HG02970 (cell line): ENCODE measurements around the gene BMF.
"Not testable (repeated sequence)": the region's sequence is repeated elsewhere in the genome, so short reads cannot be mapped to it uniquely, and the experiment has no call there.

Experiments
- ATAC-seq: cut with Tn5 transposase; IDR thresholded peaks from one replicate; pipeline ENCODE4 v1.9.1; 2021; ENCODE audit warnings: mild to moderate bottlenecking, moderate library complexity, moderate number of reproducible peaks; ENCODE audit not compliant: unreplicated experiment, low FRiP score

The BMF gene, protein sequence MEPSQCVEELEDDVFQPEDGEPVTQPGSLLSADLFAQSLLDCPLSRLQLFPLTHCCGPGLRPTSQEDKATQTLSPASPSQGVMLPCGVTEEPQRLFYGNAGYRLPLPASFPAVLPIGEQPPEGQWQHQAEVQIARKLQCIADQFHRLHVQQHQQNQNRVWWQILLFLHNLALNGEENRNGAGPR

GRCh38 chr15:40108855-40109735 lies at the start of gene BMF:
BMF (minus strand) TSS chr15:40108879; CDS start chr15:40106086, 2,793 bp downstream.
- peak; percentile 55 for ATAC-seq

GRCh38 chr15:40157778-40158447 lies 49.2 kb upstream of the BMF start:
- no peak for ATAC-seq

GRCh38 chr15:40155270-40155910 lies 46.7 kb upstream of the BMF start:
- ATAC-seq, result no peak

DNA sequence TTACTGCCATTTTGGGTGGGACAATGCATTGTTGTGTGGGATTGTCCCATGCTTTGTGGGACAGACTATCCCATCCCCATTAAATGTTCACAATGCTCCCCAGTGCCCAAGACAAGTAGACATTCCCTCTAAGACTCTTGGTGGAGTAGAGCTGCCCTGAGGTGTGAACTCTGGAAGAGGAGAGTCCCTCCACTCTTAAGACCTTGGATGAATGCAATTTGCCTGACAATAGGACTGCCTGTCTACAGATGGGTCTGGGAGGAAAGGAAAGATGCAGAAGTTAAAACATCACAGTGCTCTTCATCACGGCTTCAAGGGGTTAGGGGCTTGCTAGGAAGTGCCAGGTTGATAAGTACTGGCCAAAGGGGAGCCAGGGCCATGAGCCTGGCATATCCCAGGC lies 46.1 kb upstream of the BMF start:
- ATAC-seq, result not testable (repeated sequence)

- ATAC-seq, result no peak
Measured at GRCh38 chr15:40151991-40152390, 43.3 kb upstream of the BMF start.

- ATAC-seq, result no peak
Measured at GRCh38 chr15:40151499-40151898, 42.8 kb upstream of the BMF start.

- ATAC-seq, result no peak
Measured at GRCh38 chr15:40150163-40150925, 41.7 kb upstream of the BMF start.

DNA sequence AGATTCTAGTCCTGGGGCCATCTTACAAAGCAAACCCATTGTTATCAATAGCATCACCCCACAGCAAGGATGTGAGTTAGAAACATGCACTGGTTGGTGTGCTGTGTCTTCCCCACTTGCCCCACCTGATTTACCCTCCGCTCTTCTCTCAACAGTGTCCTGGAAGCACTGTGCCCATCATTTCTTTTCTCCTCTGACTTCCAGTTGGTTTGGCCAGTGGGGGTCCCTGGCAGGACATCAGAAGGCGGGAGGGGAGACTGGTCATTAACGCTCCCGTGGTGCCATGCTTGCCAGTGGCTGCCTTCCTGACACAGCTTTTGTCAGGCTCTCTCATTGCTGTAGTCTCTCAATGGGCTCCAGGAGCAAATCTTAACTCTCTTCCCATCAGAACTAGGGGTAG lies 40.7 kb upstream of the BMF start:
- ATAC-seq, result no peak

GRCh38 chr15:40146037-40146436 lies 37.4 kb upstream of the BMF start:
- no peak for ATAC-seq

- no peak for ATAC-seq
Measured at GRCh38 chr15:40142428-40142827, 33.7 kb upstream of the BMF start.

GRCh38 chr15:40138201-40138570 lies 29.5 kb upstream of the BMF start:
- not testable (repeated sequence) for ATAC-seq

DNA sequence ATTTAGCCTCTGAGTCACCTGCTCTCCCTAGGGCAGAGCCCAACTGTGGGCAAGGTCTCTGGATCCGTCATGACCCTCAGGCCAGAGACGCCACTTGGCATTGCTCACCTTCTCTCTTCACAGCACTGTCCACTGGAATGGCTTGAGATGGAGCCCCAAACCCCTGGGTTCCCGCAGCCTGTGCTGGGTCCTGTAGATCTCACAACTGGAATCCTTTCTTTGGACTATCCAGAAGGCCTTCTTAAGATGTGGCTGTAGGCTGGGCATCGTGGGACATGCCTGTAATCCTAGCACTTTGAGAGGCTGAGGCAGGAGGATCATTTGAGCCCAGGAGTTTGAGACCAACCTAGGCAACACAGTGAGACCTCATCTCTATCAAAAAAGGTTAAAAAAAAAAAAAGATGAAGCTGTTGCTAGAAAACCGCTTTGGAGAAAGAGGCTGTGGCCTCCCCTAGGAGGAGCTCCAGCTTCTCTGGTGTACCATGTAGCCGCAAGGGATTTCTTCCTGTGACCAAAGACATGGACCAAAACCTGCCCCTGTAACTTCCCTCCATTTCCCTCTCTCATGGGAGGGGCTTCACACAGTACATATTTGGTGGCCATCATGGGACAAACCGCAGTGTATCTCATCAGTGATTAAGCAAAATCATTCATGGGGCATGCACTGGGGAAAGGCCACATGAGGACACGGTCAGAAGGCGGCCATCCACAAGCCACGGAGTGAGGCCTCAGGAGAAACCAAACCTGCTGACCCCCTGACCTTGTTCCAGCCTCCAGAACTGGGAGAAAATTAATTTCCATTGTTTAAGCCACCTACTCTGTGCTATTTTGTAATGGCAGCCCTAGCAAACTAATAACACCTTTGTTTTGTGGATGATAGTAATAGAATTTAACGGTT lies 28.9 kb upstream of the BMF start:
- ATAC-seq, result no peak

DNA sequence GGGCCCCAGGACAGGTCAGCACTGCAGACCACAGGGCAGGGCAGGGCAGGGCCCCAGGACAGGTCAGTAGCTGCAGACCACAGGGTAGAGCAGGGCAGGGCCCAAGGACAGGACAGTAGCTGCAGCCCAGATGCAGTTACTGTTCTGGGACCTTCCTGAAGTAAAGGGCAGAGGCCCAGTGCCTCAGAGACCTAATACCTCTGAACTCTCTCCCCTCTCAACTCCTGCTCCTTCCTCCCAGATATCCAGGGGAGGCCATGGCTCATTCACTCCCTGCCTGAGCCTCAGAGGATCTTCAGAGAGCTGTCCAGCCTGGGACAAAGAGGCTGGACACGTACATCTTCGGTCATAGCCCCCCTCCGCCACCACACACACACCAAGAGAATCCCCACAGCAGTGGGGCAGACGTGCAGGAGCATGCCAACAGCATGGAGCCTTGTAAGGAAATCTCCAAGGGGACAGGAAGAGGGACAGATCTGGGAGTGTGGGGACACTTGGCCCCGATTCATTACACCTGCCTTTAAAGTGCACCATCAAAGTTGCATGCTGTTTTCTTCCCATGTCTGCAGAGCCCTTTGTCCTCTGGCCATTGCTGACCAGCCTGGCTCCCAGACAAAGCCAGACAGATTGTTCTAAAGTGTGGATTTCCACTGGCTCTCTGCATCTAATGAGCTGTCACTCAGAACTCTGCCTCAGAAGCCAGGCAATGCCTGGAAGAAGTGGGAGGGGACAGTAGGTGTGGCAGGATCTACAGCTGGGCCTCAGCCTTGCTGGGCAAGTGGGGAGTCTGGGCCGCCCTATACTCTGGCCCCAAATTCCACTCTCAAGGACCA lies 28.0 kb upstream of the BMF start:
- no peak for ATAC-seq

DNA sequence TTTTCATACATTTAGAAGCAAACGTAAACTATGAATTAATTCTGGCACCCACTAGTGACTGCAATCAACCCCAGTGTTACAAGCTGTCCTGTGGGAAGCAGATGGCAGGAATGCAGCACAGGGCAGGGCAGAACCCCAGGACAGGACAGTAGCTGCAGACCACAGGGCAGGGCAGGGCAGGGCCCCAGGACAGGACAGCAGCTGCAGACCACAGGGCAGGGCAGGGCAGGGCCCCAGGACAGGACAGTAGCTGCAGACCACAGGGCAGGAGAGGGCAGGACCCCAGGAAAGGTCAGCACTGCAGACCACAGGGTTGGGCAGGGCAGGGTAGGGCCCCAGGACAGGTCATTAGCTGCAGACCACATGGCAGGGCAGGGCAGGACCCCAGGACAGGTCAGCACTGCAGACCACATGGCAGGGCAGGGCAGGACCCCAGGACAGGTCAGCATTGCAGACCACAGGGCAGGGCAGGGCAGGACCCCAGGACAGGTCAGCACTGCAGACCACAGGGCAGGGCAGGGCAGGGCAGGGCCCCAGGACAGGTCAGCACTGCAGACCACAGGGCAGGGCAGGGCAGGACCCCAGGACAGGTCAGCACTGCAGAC lies 27.3 kb upstream of the BMF start:
- not testable (repeated sequence) for ATAC-seq

GRCh38 chr15:40134885-40135284 lies 26.2 kb upstream of the BMF start:
- ATAC-seq, result no peak

DNA sequence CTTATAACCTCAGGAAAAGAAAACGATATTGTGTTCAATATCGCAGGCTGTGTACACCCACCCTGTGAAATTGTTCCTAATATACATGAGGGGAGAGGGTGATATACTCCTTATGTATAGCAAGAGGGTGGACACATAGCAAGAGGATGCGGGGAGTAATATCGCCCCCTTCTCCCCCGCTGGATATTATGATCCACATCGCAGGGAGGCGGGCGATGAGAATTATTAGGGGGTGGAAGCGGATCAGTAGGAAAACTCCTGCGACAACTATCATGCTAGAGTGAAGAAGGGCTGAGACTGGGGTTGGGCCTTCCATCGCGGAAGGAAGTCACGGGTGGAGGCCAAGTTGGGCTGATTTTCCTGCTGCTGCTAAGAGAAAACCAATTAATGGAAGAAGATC lies 24.9 kb upstream of the BMF start:
- ATAC-seq, result no peak

- ATAC-seq, result no peak
Measured at GRCh38 chr15:40130799-40131502, 22.3 kb upstream of the BMF start.
